RWPE2 (cell line): ENCODE results near the gene DEAF1.

Source experiments
- ATAC-seq: fragments of 200-7000 bp; cut with Tn5 transposase; 3 replicates; pipeline ENCODE4 v1.9.1; 2021; ENCODE audit warnings: low read depth
- DNase-seq: peaks from one replicate; pipeline ENCODE4 v3.0.0-alpha.2; 2020; ENCODE audit warnings: low spot score
- H3K27ac ChIP-seq: fragments of 450-650 bp; 2 replicates; pipeline ENCODE4 v1.5.1; 2017; ENCODE audit warnings: mild to moderate bottlenecking; ENCODE audit not compliant: poor library complexity, severe bottlenecking
- H3K27me3 ChIP-seq: fragments of 250-450 bp; sonication (Bioruptor Pico); 2 replicates; pipeline ENCODE4 v1.5.1; 2021; ENCODE audit warnings: mild to moderate bottlenecking, moderate library complexity; ENCODE audit not compliant: insufficient read depth, poor library complexity, severe bottlenecking
- H3K36me3 ChIP-seq: fragments of 250-450 bp; sonication (Bioruptor Pico); 2 replicates; pipeline ENCODE4 v1.5.1; 2020; ENCODE audit warnings: low read depth, mild to moderate bottlenecking, moderate library complexity
- H3K4me1 ChIP-seq: fragments of 250-450 bp; sonication (Bioruptor Pico); 2 replicates; pipeline ENCODE4 v1.5.1; 2021; ENCODE audit warnings: mild to moderate bottlenecking, moderate library complexity; ENCODE audit not compliant: insufficient read depth, poor library complexity, severe bottlenecking
- H3K4me3 ChIP-seq: fragments of 250-450 bp; sonication (Bioruptor Pico); 2 replicates; pipeline ENCODE4 v1.5.1; 2021; ENCODE audit warnings: mild to moderate bottlenecking, moderate library complexity; ENCODE audit not compliant: severe bottlenecking
- H3K9me3 ChIP-seq: fragments of 250-450 bp; sonication (Bioruptor Pico); 2 replicates; pipeline ENCODE4 v1.5.1; 2021; ENCODE audit warnings: mild to moderate bottlenecking, moderate library complexity; ENCODE audit not compliant: severe bottlenecking
- TF ChIP-seq, protein P1 (sequence below): fragments of 450-650 bp; IDR thresholded peaks from one replicate; pipeline ENCODE4 v1.5.1; 2017; ENCODE audit warnings: mild to moderate bottlenecking, moderate library complexity; ENCODE audit not compliant: poor library complexity, severe bottlenecking

DEAF1 gene

GRCh38 chr11:595400-595799 lies 99.6 kb downstream of the DEAF1 start:
- no peak for DNase-seq
- H3K27ac ChIP-seq, result no peak overlapping the region
- no peak overlapping the region for H3K4me3 ChIP-seq
- TF ChIP-seq, protein P1, sequence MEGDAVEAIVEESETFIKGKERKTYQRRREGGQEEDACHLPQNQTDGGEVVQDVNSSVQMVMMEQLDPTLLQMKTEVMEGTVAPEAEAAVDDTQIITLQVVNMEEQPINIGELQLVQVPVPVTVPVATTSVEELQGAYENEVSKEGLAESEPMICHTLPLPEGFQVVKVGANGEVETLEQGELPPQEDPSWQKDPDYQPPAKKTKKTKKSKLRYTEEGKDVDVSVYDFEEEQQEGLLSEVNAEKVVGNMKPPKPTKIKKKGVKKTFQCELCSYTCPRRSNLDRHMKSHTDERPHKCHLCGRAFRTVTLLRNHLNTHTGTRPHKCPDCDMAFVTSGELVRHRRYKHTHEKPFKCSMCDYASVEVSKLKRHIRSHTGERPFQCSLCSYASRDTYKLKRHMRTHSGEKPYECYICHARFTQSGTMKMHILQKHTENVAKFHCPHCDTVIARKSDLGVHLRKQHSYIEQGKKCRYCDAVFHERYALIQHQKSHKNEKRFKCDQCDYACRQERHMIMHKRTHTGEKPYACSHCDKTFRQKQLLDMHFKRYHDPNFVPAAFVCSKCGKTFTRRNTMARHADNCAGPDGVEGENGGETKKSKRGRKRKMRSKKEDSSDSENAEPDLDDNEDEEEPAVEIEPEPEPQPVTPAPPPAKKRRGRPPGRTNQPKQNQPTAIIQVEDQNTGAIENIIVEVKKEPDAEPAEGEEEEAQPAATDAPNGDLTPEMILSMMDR, result no peak
- peaks cover 88% of the 10 kb centered on the region for H3K36me3 ChIP-seq
- no peaks in the 10 kb centered on the region for H3K9me3 ChIP-seq
- H3K27me3 ChIP-seq, result no peaks in the 10 kb centered on the region
- no peaks in the 10 kb centered on the region for H3K4me1 ChIP-seq
- no peak; the same call in 2 of the 3 replicates for ATAC-seq
